ENCODE measurements around the gene COX4I1.

The COX4I1 gene

GRCh38 chr16:85796152-85796551 is 3.3 kb upstream of the COX4I1 start:
- Histone ChIP-seq H3K4me1 (ENCODE audit: low read length) (peaks cover 17% of the 10 kb centered on the region), H3K27me3 (ENCODE audit: low read depth, low read length) (no peaks in the 10 kb centered on the region), H3K4me2 (ENCODE audit: low read length) (no peak overlapping the region), H3K27ac (ENCODE audit: low read length) (no peak overlapping the region), H3K9me3 (ENCODE audit: insufficient read depth, low read length) (no peaks in the 10 kb centered on the region), H3K4me3 (ENCODE audit: low read length) (no peak overlapping the region), H3K36me3 (replicated peaks; ENCODE audit: low read depth, low read length) (peaks cover 42% of the 10 kb centered on the region), H4K20me1 (ENCODE audit: insufficient read depth, low read length) (peaks cover 10% of the 10 kb centered on the region), H3K9ac (ENCODE audit: low read length) (no peak overlapping the region), H3K79me2 (ENCODE audit: low read length) (peaks cover 99% of the 10 kb centered on the region), H2AFZ (ENCODE audit: low read depth, low read length) (no peak overlapping the region)
- TF ChIP-seq EZH2phosphoT487 (IDR thresholded peaks at IDR 0.05; ENCODE audit: low read depth), result no peak

GRCh38 chr16:85796599-85796998 is 2.9 kb upstream of the COX4I1 start:
- Histone ChIP-seq H4K20me1 (ENCODE audit: insufficient read depth, low read length) (peaks cover 13% of the 10 kb centered on the region), H3K36me3 (replicated peaks; ENCODE audit: low read depth, low read length) (peaks cover 43% of the 10 kb centered on the region), H3K9me3 (ENCODE audit: insufficient read depth, low read length) (no peaks in the 10 kb centered on the region), H3K4me3 (ENCODE audit: low read length) (no peak overlapping the region), H3K9ac (ENCODE audit: low read length) (no peak overlapping the region), H3K4me2 (ENCODE audit: low read length) (no peak overlapping the region), H3K4me1 (ENCODE audit: low read length) (peaks cover 17% of the 10 kb centered on the region), H3K27me3 (ENCODE audit: low read depth, low read length) (no peaks in the 10 kb centered on the region), H3K27ac (ENCODE audit: low read length) (no peak overlapping the region), H2AFZ (ENCODE audit: low read depth, low read length) (no peak overlapping the region), H3K79me2 (ENCODE audit: low read length) (peaks cover 100% of the 10 kb centered on the region)
- TF ChIP-seq, protein P1, sequence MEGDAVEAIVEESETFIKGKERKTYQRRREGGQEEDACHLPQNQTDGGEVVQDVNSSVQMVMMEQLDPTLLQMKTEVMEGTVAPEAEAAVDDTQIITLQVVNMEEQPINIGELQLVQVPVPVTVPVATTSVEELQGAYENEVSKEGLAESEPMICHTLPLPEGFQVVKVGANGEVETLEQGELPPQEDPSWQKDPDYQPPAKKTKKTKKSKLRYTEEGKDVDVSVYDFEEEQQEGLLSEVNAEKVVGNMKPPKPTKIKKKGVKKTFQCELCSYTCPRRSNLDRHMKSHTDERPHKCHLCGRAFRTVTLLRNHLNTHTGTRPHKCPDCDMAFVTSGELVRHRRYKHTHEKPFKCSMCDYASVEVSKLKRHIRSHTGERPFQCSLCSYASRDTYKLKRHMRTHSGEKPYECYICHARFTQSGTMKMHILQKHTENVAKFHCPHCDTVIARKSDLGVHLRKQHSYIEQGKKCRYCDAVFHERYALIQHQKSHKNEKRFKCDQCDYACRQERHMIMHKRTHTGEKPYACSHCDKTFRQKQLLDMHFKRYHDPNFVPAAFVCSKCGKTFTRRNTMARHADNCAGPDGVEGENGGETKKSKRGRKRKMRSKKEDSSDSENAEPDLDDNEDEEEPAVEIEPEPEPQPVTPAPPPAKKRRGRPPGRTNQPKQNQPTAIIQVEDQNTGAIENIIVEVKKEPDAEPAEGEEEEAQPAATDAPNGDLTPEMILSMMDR (IDR thresholded peaks at IDR 0.05; ENCODE audit: low read depth, low read length), result no peak

- Histone ChIP-seq H3K9me3 (ENCODE audit: insufficient read depth, low read length) (no peaks in the 10 kb centered on the region), H3K27ac (ENCODE audit: low read length) (no peak overlapping the region), H3K9ac (ENCODE audit: low read length) (peak overlapping the region; percentile 80), H3K4me1 (ENCODE audit: low read length) (peaks cover 17% of the 10 kb centered on the region), H3K79me2 (ENCODE audit: low read length) (peaks cover 100% of the 10 kb centered on the region), H3K36me3 (replicated peaks; ENCODE audit: low read depth, low read length) (peaks cover 43% of the 10 kb centered on the region), H4K20me1 (ENCODE audit: insufficient read depth, low read length) (peaks cover 22% of the 10 kb centered on the region), H3K27me3 (ENCODE audit: low read depth, low read length) (no peaks in the 10 kb centered on the region), H3K4me2 (ENCODE audit: low read length) (peak overlapping the region; percentile 100), H3K4me3 (ENCODE audit: low read length) (peak overlapping the region; percentile 91), H2AFZ (ENCODE audit: low read depth, low read length) (no peak overlapping the region)
- TF ChIP-seq, protein P1 (IDR thresholded peaks at IDR 0.05; ENCODE audit: low read depth, low read length), result no peak
- TF ChIP-seq EZH2phosphoT487 (IDR thresholded peaks at IDR 0.05; ENCODE audit: low read depth), result no peak
Measured at GRCh38 chr16:85798283-85798776, 1.2 kb upstream of the COX4I1 start.

GRCh38 chr16:85798901-85799496 is 496 bp upstream of the COX4I1 start:
- Histone ChIP-seq H3K27me3 (ENCODE audit: low read depth, low read length) (no peaks in the 10 kb centered on the region), H3K79me2 (ENCODE audit: low read length) (peaks cover 98% of the 10 kb centered on the region), H3K4me2 (ENCODE audit: low read length) (peak overlapping the region; percentile 100), H3K4me1 (ENCODE audit: low read length) (peaks cover 17% of the 10 kb centered on the region), H3K27ac (ENCODE audit: low read length) (peak overlapping the region; percentile 3; the same call in 1 of the 2 replicates), H3K9me3 (ENCODE audit: insufficient read depth, low read length) (no peaks in the 10 kb centered on the region), H4K20me1 (ENCODE audit: insufficient read depth, low read length) (peaks cover 22% of the 10 kb centered on the region), H3K36me3 (replicated peaks; ENCODE audit: low read depth, low read length) (peaks cover 45% of the 10 kb centered on the region), H3K4me3 (ENCODE audit: low read length) (peak overlapping the region; percentile 91), H2AFZ (ENCODE audit: low read depth, low read length) (no peak overlapping the region), H3K9ac (ENCODE audit: low read length) (peak overlapping the region; percentile 80)
- no peak for TF ChIP-seq EZH2phosphoT487 (IDR thresholded peaks at IDR 0.05; ENCODE audit: low read depth)
- TF ChIP-seq, protein P1 (IDR thresholded peaks at IDR 0.05; ENCODE audit: low read depth, low read length), result no peak
